ENCODE measurements around the gene OPCML.
"Not testable (repeated sequence)": the region's sequence is repeated elsewhere in the genome, so short reads cannot be mapped to it uniquely, and the experiment has no call there.

OPCML gene

GRCh38 chr11:132447761-132448160, 1084.5 kb downstream of the OPCML start:
- no peak for DNase-seq

GRCh38 chr11:132445859-132446291, 1086.4 kb downstream of the OPCML start:
- no peak for DNase-seq

DNA sequence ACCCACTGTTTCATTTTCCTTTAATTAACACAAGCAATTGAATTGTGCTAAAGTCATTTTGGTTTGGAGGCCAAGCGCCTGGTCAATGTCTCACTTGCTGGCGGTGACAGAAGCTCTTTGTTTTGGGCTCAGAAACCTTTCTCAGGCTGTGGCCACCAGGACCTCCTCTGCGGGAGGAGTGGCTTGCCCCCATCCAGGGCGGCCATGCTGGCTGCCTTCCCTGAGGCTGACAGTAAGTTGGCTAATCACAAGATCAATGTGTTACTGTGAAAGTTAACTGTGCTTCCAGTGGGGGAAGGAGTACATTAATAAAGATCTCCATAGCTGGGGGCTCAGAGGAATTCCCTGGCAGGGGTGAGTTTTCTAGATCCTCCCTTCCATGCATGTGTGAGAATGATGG, 1087.4 kb downstream of the OPCML start:
- DNase-seq: no peak

DNA sequence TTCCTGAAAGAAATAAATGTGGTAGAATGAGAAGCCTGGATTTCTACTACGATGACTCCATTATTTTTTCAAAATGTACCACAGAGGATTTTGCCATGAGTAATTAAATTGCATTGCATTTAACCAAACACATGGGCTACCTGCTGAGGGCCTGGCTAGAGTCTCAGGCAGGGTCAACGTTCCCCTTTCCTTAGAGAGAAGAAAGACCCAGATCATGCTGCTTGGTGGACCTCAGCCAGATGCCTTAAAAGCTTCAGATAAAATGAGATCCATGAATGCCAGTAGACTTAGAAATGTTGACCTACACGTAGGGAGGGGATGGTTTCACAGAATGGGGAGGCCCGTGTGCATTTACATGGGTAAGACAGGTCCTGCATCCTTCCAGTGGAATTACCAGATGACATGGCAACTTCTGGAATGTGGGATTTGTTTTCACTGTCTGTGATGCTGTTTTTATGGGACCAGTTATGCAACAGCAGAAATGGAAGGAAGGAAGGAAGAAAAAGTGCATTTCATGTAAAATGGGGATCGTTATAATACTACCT, 1092.5 kb downstream of the OPCML start:
- no peak for DNase-seq

GRCh38 chr11:132438418-132438817, 1093.9 kb downstream of the OPCML start:
- no peak for DNase-seq

- no peak for DNase-seq
Observed at GRCh38 chr11:132430429-132431062, 1101.8 kb downstream of the OPCML start.

DNA sequence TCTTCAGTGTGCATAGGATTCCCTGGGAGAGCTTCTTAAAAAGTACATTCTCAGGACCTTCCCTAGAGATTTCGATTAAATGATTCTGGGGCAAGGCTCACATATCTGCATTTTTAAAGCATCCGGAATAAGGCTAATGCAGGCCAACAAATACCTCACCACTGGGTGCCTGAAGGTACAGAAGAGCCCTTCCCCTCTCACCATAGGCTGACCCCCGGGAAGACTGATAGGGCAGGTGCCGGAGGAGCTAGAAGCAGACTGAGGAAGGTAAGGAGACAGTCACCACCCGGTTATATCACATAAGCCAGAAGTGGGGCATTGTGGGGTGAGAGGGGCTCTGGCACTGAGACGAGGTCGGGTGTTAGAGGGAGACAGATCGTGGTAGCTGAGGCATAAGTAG, 1102.6 kb downstream of the OPCML start:
- DNase-seq: no peak

DNA sequence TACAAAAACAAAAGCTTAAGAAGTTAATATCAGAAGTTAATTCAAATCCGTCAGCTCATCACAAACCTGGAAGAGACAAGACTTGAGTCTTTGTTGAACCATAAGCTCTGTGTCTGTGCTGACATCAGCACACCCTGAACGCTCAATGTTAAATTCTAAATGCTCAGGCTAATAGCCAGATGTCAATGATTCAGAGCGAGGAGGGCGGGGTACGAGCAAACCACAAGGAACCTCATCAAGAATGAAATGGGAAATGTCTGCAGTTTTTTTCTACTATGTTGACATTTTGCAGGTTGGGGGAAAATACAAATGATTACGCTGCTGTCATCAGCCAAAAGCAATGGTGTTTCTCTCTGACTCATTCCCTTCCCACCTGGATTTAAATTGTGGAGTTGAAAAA, 1104.7 kb downstream of the OPCML start:
- no peak for DNase-seq

DNA sequence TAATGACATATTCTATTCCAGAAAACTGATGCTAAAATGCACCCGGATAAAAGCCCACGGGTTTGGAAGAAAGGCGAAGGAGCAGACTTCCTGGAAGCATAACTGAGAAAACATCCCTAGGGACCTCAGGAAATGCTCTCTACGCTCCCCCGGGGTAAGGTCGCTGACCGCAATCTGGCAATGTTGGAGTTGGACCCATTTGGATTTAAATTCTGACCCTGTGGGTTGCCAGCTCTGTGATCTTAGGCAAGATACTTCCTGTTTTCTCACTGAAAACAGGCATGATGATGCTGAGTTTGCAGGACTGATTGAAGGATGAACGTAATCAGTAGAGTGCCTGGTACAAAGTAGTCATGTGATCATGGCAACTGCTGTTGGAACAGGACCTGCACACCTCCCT, 1107.9 kb downstream of the OPCML start:
- no peak for DNase-seq

- DNase-seq: no peak
Observed at GRCh38 chr11:132423266-132423665, 1109.0 kb downstream of the OPCML start.

DNA sequence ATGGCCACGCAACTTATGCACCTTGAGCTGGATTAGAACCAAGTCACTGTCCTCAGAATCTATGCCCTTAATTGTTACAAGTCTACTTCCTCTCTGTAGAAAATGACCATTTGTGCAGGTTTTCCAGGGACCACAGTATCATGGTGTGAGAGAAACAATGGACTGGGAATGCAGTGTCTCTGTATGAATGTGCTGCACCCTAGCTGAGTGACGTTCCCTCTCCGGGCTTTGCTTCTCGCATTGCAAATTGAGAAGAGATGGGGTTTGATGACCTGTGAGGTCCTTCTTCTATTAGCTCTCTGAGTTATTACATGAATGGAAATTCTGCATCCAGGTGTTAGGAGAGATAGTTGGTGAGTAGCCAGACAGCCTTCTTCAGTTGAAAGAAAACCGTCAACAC, 1109.6 kb downstream of the OPCML start:
- DNase-seq: no peak

DNA sequence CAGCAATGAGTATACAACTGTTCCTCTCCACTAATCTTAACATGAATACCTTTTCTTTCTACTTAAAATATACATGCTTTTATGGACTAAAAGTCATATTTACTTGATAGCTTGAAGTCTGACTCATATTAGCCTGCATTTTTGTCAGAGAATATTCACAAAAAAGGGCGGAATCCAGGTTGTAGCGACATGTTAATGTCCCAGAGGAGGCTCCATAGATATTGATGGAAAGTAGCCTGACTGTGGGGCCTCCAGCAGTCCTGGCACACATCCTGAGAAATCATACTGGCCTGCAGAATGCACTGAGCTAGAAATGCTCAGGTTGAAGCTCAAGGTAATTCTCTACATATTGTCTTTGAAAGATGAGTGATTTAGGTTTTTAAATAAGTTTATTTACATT, 1110.7 kb downstream of the OPCML start:
- DNase-seq: no peak

DNA sequence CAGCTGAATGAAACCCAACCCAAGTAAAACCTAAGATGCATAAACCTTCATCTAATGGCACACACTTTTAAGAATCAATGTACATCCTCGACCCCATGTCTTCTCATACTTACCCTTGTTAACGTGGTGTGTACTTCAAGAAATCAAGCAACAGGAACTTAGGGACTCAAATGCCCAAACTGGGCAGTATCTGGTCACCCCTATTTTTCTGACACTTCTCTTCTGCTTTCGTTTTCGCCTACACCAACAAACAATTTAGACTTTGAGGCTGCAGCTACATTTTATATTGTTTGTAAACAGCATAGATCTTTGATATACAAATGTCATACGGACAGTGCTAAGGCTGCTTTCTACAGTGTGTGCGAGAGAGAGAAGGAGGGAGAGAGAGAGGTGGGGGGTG, 1117.8 kb downstream of the OPCML start:
- DNase-seq: no peak

DNA sequence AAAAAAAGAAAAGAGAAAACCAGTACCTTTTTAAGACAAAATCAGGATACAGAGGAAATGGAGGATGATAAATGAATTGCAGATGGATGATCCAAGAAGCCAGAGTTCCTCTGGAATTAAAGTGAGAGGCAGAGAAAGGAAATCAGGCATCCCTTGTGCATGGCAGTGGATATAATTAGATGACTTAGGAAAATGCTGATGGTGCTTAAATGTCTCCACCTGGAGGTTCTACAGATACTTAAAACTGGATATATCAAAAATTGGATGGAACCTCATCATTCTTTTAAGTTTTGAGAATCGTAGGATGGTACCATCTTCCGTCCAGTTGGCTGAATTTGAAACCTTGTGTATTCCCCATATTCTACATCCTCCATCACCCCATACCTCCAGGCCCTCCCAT, 1121.9 kb downstream of the OPCML start:
- DNase-seq: no peak

DNA sequence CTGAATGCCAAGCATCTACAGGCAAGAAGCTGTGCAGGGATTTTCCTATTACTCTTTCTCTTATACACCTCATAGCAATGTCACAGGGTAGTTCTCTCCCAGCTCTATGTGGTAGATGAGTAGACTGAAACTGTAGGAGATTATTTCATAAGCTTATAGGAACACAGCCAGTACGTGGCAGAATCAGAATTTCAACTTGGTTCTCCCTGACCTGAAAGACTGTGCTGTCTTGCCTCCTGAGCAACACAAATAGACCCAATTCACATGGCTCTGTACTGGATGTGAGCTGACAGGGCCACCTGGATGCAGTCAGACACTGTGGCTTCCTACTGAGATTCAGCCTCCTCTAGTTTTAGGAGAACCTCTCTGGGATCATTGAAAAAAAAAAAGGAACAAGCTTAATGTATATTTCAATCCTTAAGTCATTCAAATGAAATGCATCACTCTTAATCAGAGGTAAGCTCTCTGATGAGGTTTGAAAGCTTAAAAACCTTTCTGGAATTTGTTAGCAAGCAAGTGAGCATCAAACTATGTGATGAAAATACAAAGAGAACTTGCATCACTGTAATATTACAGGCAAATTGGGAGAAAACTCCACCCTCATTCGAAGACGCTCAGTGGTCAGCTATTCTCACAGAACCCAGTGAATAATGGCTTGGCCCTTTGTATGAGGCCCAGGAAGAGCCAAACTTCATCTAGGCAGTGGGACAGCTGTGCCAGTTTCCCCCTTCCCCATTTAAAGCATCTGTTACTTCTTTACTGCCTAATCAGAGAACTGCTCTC, 1122.5 kb downstream of the OPCML start:
- no peak for DNase-seq

GRCh38 chr11:132408877-132409276, 1123.4 kb downstream of the OPCML start:
- no peak for DNase-seq

DNA sequence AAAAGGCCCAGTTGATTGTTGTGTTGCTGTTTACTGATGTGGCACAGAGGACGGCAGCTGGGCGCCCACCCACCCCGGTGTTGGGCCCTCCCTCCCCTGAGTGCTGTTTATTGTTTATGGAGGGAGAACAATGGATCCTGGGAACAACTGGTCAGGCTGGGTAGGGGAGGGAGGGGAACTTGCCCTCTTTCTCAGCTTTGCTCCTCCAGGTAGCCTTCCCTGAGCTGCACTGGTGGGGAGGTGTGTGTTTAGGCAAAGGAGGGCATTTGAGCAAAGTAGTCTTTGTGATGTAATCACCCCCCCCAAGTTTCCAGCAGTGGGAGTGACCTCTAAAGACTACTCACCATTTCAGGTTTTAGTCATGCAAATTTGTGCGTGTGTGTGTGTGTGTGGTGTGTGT, 1126.6 kb downstream of the OPCML start:
- DNase-seq: no peak

- no peak for DNase-seq
Observed at GRCh38 chr11:132402071-132402684, 1130.1 kb downstream of the OPCML start.

DNA sequence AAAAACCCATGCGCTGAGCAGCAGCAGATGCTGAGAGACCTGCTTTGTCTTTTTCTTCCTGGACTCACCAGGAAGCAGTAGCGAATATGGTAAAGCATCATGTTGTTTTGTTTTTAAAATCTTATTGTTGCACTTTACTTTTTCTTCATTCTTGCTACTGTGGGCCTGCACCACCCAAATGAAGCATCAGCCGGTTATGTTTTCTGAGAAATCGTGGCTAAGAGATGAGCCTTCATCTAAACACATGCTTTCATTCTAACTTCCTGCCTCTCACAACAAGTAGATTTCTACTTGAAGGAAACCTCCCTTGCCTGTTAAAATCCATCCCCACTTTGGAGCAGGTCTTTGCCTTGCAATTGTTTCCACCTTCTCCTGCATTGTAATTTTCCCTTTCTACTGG, 1136.0 kb downstream of the OPCML start:
- no peak for DNase-seq

GRCh38 chr11:132395434-132395833, 1136.9 kb downstream of the OPCML start:
- DNase-seq: no peak

DNA sequence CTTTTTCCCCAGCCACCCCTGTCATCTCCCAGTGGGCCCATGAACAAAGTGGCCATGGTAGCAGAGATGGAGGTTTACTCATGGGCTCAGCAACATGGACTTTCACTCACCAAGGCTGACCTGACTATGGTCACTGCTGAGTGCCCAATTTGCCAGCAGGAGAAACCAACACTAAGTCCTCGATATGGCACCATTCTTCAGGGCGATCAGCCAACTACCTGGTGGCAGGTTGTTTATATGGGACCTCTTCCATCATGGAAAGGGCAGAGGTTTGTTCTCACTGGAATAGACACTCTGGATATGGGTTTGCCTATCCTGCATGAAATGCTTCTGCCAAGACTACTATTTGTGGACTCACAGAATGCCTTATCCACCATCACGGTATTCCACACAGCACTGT, 1152.8 kb downstream of the OPCML start:
- no peak for DNase-seq

DNA sequence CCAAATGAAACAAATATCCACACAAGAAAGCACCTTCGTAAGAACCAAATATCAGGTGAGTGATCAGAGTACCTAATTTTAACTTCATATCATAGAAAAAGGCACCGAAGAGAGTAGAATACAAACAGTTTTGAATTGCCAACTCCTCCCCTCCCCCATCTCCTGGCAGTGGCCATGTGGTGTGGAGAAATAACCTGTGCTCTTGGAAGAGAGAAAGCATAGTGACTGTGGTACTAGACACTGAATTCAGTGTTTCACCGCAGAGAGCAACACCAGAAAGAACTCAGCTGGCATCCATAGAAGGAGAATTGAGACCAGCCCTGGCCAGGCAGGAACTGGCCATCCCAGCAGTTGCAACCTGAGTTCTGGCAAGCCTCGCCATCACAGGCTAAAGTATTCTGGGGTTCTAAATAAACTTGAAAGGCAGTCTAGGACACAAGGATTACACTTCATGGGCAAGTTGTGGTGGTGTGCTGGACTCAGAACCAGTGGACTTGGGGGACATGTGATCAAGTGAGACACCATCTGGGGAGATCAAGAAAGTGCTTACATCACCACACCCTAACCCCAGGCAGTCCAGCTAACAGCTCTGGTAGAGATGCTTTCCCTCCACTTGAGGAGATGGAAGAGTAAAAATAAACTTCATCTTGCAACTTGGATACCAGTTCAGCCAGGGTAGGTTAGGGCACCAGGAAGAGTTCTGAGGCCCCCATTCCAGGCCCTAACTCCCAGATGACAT, 1158.7 kb downstream of the OPCML start:
- DNase-seq: no peak

GRCh38 chr11:132370114-132370513, 1162.2 kb downstream of the OPCML start:
- DNase-seq: not testable (repeated sequence)

Measured in activated T-cell treated with anti-CD3 and anti-CD28 coated beads for 4 hours (primary cell).